Measurements from ENCODE around the gene PDE4B. TPM values are rescaled to one million over a fixed set of nuclear protein-coding genes. Genes with fewer than 3 reads are reported as not detected.

Gene PDE4B
- total and polyA plus RNA-seq, 10 of the 15 experiments (the other 5 are each of a cell fraction or from before 2014, with no cell fraction given) = 3.0 to 13.2 (median 5.7) TPM

DNA sequence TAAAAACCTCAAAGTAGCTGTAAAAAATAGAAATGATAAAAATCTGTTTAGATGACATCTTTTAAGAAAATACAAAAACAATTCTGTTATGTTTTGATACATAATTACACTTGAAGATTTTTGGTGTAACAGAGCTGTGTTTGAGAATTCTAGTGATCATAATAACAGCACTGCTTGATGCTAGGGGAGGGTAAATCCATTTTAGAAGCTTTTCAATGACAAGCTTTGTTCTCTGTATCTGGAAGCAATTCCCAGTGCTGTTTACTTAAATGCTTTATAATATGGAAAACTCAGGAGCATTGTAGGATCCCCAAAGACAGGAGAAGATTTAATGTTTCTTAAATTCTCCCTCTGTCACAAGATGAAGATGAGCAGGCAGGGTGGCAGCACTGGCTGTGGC lies 359.3 kb downstream of the PDE4B start (continued):
- TF ChIP-seq, protein P1, sequence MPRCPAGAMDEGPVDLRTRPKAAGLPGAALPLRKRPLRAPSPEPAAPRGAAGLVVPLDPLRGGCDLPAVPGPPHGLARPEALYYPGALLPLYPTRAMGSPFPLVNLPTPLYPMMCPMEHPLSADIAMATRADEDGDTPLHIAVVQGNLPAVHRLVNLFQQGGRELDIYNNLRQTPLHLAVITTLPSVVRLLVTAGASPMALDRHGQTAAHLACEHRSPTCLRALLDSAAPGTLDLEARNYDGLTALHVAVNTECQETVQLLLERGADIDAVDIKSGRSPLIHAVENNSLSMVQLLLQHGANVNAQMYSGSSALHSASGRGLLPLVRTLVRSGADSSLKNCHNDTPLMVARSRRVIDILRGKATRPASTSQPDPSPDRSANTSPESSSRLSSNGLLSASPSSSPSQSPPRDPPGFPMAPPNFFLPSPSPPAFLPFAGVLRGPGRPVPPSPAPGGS (IDR thresholded peaks at IDR 0.05; ENCODE audit: borderline replicate concordance, insufficient read depth, low read depth, low read length, poor library complexity, severe bottlenecking) = no peak

DNA sequence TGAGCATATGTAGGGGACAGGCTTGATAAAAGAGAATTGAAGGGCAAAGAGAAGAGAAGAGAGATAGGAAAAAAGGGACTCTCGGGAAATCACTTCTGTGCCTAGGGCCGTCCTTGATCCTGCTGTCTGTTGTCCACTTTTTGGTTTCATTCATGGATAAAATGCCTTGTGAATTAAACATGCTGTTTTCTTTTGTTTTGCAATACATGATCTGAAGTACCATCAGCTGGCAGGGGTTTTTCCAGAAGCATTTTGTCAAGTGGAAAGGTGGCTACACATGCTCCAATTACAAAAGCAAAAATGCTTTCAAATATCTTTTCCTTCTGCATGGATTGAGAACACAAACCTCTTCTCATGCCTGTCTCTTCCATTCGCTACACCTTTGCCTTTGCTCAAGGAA lies 361.7 kb downstream of the PDE4B start:
- 24% methylated on average over 3 of the region's 3 CpGs for WGBS (ENCODE audit: insufficient coverage, insufficient replicate concordance, low lambda C conversion rate, missing lambda C conversion rate)
- DNase-seq (ENCODE audit: low read depth, low spot score) (no peak), ATAC-seq (no peak), FAIRE-seq (no peak)
- ChIA-PET CTCF (interaction anchor here (0.5 kb wide), 1 partner anchor 998 kb away, joined by 3 read pairs; no protein-coding TSS in a partner anchor), POLR2A (no interaction called here), SMC1A (ENCODE audit: uncharacterized antibody, unreplicated experiment) (no interaction called here), RAD21 (ENCODE audit: unreplicated experiment) (no interaction called here)
- no peak overlapping the region for H3K9ac ChIP-seq (ENCODE audit: control insufficient read depth, insufficient read depth, low read length)
- no peaks in the 10 kb centered on the region for H3K9me3 ChIP-seq (replicated peaks; ENCODE audit: control insufficient read depth, insufficient read depth, low read length)
- intact Hi-C loops (cut with micrococcal nuclease; ENCODE audit: unreplicated experiment) (no loop called here), in situ Hi-C loops (cut with MboI) (no loop called here)
- TF ChIP-seq WRNIP1 (IDR thresholded peaks at IDR 0.05; ENCODE audit: borderline replicate concordance, low read depth, low read length) (no peak), TCF3 (IDR thresholded peaks at IDR 0.05; ENCODE audit: borderline replicate concordance, insufficient read depth, low read depth, low read length) (no peak), ESRRA (IDR thresholded peaks at IDR 0.05; ENCODE audit: low read length) (no peak), ATF7 (IDR thresholded peaks at IDR 0.05; ENCODE audit: low read depth) (no peak), ZBED1 (IDR thresholded peaks at IDR 0.05; ENCODE audit: borderline replicate concordance) (no peak), EZH2 (IDR thresholded peaks at IDR 0.05; ENCODE audit: borderline replicate concordance, control insufficient read depth, low read depth, low read length) (no peak)
- TF ChIP-seq, protein P2, sequence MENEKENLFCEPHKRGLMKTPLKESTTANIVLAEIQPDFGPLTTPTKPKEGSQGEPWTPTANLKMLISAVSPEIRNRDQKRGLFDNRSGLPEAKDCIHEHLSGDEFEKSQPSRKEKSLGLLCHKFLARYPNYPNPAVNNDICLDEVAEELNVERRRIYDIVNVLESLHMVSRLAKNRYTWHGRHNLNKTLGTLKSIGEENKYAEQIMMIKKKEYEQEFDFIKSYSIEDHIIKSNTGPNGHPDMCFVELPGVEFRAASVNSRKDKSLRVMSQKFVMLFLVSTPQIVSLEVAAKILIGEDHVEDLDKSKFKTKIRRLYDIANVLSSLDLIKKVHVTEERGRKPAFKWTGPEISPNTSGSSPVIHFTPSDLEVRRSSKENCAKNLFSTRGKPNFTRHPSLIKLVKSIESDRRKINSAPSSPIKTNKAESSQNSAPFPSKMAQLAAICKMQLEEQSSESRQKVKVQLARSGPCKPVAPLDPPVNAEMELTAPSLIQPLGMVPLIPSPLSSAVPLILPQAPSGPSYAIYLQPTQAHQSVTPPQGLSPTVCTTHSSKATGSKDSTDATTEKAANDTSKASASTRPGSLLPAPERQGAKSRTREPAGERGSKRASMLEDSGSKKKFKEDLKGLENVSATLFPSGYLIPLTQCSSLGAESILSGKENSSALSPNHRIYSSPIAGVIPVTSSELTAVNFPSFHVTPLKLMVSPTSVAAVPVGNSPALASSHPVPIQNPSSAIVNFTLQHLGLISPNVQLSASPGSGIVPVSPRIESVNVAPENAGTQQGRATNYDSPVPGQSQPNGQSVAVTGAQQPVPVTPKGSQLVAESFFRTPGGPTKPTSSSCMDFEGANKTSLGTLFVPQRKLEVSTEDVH (IDR thresholded peaks at IDR 0.05; ENCODE audit: low read depth, partially characterized antibody) = no peak
- TF ChIP-seq, protein P3, sequence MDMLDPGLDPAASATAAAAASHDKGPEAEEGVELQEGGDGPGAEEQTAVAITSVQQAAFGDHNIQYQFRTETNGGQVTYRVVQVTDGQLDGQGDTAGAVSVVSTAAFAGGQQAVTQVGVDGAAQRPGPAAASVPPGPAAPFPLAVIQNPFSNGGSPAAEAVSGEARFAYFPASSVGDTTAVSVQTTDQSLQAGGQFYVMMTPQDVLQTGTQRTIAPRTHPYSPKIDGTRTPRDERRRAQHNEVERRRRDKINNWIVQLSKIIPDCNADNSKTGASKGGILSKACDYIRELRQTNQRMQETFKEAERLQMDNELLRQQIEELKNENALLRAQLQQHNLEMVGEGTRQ (IDR thresholded peaks at IDR 0.05; ENCODE audit: borderline replicate concordance, low read depth, low read length) = no peak
- TF ChIP-seq, protein P1 (IDR thresholded peaks at IDR 0.05; ENCODE audit: borderline replicate concordance, insufficient read depth, low read depth, low read length, poor library complexity, severe bottlenecking) = no peak
- TF ChIP-seq, protein P4, sequence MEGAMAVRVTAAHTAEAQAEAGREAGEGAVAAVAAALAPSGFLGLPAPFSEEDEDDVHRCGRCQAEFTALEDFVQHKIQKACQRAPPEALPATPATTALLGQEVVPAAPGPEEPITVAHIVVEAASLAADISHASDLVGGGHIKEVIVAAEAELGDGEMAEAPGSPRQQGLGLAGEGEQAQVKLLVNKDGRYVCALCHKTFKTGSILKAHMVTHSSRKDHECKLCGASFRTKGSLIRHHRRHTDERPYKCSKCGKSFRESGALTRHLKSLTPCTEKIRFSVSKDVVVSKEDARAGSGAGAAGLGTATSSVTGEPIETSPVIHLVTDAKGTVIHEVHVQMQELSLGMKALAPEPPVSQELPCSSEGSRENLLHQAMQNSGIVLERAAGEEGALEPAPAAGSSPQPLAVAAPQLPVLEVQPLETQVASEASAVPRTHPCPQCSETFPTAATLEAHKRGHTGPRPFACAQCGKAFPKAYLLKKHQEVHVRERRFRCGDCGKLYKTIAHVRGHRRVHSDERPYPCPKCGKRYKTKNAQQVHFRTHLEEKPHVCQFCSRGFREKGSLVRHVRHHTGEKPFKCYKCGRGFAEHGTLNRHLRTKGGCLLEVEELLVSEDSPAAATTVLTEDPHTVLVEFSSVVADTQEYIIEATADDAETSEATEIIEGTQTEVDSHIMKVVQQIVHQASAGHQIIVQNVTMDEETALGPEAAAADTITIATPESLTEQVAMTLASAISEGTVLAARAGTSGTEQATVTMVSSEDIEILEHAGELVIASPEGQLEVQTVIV (IDR thresholded peaks at IDR 0.05; ENCODE audit: borderline replicate concordance, partially characterized antibody) = no peak
- no TSS peak for BruUV-seq (replicated peaks)
- H3K27ac ChIP-seq (ENCODE audit: control insufficient read depth, insufficient read depth) = no peak overlapping the region
- H3K4me2 ChIP-seq (ENCODE audit: control insufficient read depth, insufficient read depth) = no peak overlapping the region
- no peaks in the 10 kb centered on the region for H4K20me1 ChIP-seq (ENCODE audit: control insufficient read depth, insufficient read depth)
- H3K36me3 ChIP-seq (ENCODE audit: control insufficient read depth in 2 of 2, insufficient read depth in 2 of 2, low read length in 1 of 2) = no peaks in the 10 kb centered on the region
- no peaks in the 10 kb centered on the region for H3K27me3 ChIP-seq (replicated peaks in 1 of 2; ENCODE audit: control insufficient read depth in 2 of 2, insufficient read depth in 2 of 2, low read length in 1 of 2)
- no peak overlapping the region for H3K4me3 ChIP-seq
- H2AFZ ChIP-seq (ENCODE audit: control insufficient read depth, low read depth, low read length) = no peak overlapping the region
- no peaks in the 10 kb centered on the region for H3K4me1 ChIP-seq (ENCODE audit: control insufficient read depth, insufficient read depth, low read length)
- H3K79me2 ChIP-seq (ENCODE audit: control insufficient read depth, insufficient read depth, low read length) = no peaks in the 10 kb centered on the region

Data from GM12878 (cell line).